ENCODE measurements around the gene R3HDML. TPM values are rescaled to one million over a fixed set of nuclear protein-coding genes. Genes with fewer than 3 reads are reported as not detected.
A peak's percentile ranks its signal among the peaks of the same experiment; 100 is the strongest.

R3HDML gene
- total and polyA plus RNA-seq, 9 of the 15 experiments (the other 6 are each of a cell fraction or from before 2014, with no cell fraction given) = not detected

- TF ChIP-seq TSHZ1 (CRISPR knock-in tag; IDR thresholded peaks at IDR 0.05) (no peak), XRCC3 (IDR thresholded peaks at IDR 0.05) (no peak), E2F4 (CRISPR knock-in tag; IDR thresholded peaks at IDR 0.05; ENCODE audit: low read depth) (peak; percentile 83; the same call in 1 of the 2 replicates), POLR2AphosphoS5 (IDR thresholded peaks at IDR 0.05; ENCODE audit: control insufficient read depth, insufficient read depth, low read depth, low read length) (no peak), PHB (CRISPR knock-in tag; IDR thresholded peaks at IDR 0.05) (no peak), GMEB1 (CRISPR knock-in tag; IDR thresholded peaks at IDR 0.05) (no peak), KAT2B (IDR thresholded peaks at IDR 0.05; ENCODE audit: low read depth, low read length) (no peak), CCAR2 (IDR thresholded peaks at IDR 0.05; ENCODE audit: low read depth, low read length) (no peak), ZKSCAN8 (CRISPR knock-in tag; IDR thresholded peaks at IDR 0.05) (no peak), ZEB2 (IDR thresholded peaks at IDR 0.05) (no peak), MBD1 (CRISPR knock-in tag; IDR thresholded peaks at IDR 0.05) (no peak), RBM34 (IDR thresholded peaks at IDR 0.05; ENCODE audit: borderline replicate concordance, insufficient read depth, low read length) (no peak), KLF10 (CRISPR knock-in tag; IDR thresholded peaks at IDR 0.05) (no peak), SP1 (CRISPR knock-in tag; IDR thresholded peaks at IDR 0.05) (0 out of 2 replicates have a peak, but pooled peaks have one; percentile 31)
- TF ChIP-seq, protein P1, sequence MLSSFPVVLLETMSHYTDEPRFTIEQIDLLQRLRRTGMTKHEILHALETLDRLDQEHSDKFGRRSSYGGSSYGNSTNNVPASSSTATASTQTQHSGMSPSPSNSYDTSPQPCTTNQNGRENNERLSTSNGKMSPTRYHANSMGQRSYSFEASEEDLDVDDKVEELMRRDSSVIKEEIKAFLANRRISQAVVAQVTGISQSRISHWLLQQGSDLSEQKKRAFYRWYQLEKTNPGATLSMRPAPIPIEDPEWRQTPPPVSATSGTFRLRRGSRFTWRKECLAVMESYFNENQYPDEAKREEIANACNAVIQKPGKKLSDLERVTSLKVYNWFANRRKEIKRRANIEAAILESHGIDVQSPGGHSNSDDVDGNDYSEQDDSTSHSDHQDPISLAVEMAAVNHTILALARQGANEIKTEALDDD (IDR thresholded peaks at IDR 0.05) = no peak
- TF ChIP-seq, protein P2, sequence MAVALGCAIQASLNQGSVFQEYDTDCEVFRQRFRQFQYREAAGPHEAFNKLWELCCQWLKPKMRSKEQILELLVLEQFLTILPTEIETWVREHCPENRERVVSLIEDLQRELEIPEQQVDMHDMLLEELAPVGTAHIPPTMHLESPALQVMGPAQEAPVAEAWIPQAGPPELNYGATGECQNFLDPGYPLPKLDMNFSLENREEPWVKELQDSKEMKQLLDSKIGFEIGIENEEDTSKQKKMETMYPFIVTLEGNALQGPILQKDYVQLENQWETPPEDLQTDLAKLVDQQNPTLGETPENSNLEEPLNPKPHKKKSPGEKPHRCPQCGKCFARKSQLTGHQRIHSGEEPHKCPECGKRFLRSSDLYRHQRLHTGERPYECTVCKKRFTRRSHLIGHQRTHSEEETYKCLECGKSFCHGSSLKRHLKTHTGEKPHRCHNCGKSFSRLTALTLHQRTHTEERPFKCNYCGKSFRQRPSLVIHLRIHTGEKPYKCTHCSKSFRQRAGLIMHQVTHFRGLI (CRISPR knock-in tag; IDR thresholded peaks at IDR 0.05) = no peak
Measured at GRCh38 chr20:44310664-44311639, 25.9 kb upstream of the R3HDML start, which contains the start of gene FITM2 (continued).

Measured in K562 (cell line).